ENCODE results near the gene CHRD.

DNA sequence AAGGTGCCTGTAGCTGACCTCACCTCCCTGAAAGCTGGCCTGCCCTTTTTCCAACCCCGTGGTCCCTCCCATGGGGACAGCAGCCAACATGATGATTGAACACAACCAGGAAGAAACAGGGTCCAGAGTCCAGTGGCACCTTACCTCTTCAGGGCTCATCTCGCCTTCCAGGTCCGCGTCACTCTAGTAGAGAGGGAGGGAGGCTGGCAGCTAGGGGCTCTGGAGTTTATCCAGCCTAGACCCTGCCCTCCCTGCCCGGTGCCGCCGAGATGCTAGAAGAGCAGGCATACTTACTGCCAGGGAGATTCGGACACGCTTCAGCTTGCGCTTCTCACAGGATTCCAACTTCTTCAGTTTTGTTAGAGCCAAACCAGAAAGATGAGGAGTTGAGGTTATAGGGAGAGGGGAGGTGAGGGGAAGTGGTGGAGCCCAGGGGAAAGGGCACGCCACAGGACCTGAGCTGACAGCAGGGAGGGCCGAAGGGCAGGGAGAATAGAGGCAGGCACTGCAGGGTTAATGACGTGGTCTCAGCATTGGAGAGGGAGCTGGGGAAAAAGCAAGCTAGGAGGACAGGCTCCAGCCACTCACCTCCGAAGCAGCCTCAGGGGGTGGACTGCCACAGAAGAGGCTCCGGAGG, 27.6 kb upstream of the CHRD start:
- TF ChIP-seq GABPA (IDR thresholded peaks at IDR 0.05; ENCODE audit: low read depth) (no peak), MTA3 (IDR thresholded peaks at IDR 0.05; ENCODE audit: borderline replicate concordance, low read length) (no peak), ZZZ3 (IDR thresholded peaks at IDR 0.05; ENCODE audit: control insufficient read depth, insufficient read length, low read depth) (no peak), TAF1 (IDR thresholded peaks at IDR 0.05; ENCODE audit: borderline replicate concordance, low read depth, low read length) (no peak), SMAD1 (IDR thresholded peaks at IDR 0.05; ENCODE audit: low read depth, partially characterized antibody) (no peak), MYC (IDR thresholded peaks at IDR 0.05; ENCODE audit: insufficient read depth, insufficient read length, insufficient replicate concordance, low read length, severe bottlenecking) (no peak)
- TF ChIP-seq, protein P1, sequence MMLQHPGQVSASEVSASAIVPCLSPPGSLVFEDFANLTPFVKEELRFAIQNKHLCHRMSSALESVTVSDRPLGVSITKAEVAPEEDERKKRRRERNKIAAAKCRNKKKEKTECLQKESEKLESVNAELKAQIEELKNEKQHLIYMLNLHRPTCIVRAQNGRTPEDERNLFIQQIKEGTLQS (IDR thresholded peaks at IDR 0.05; ENCODE audit: borderline replicate concordance, extremely low read depth, low read depth, low read length) = no peak
- TF ChIP-seq, protein P2, sequence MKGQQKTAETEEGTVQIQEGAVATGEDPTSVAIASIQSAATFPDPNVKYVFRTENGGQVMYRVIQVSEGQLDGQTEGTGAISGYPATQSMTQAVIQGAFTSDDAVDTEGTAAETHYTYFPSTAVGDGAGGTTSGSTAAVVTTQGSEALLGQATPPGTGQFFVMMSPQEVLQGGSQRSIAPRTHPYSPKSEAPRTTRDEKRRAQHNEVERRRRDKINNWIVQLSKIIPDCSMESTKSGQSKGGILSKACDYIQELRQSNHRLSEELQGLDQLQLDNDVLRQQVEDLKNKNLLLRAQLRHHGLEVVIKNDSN (IDR thresholded peaks at IDR 0.05; ENCODE audit: borderline replicate concordance, extremely low read length, insufficient read depth, low read depth, low read length) = no peak
- TF ChIP-seq, protein P3, sequence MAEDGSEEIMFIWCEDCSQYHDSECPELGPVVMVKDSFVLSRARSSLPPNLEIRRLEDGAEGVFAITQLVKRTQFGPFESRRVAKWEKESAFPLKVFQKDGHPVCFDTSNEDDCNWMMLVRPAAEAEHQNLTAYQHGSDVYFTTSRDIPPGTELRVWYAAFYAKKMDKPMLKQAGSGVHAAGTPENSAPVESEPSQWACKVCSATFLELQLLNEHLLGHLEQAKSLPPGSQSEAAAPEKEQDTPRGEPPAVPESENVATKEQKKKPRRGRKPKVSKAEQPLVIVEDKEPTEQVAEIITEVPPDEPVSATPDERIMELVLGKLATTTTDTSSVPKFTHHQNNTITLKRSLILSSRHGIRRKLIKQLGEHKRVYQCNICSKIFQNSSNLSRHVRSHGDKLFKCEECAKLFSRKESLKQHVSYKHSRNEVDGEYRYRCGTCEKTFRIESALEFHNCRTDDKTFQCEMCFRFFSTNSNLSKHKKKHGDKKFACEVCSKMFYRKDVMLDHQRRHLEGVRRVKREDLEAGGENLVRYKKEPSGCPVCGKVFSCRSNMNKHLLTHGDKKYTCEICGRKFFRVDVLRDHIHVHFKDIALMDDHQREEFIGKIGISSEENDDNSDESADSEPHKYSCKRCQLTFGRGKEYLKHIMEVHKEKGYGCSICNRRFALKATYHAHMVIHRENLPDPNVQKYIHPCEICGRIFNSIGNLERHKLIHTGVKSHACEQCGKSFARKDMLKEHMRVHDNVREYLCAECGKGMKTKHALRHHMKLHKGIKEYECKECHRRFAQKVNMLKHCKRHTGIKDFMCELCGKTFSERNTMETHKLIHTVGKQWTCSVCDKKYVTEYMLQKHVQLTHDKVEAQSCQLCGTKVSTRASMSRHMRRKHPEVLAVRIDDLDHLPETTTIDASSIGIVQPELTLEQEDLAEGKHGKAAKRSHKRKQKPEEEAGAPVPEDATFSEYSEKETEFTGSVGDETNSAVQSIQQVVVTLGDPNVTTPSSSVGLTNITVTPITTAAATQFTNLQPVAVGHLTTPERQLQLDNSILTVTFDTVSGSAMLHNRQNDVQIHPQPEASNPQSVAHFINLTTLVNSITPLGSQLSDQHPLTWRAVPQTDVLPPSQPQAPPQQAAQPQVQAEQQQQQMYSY (CRISPR knock-in tag; IDR thresholded peaks at IDR 0.05) = no peak

Measured in GM12878 (cell line).